ENCODE data around the gene CERS6. TPM values are rescaled to one million over a fixed set of nuclear protein-coding genes. Genes with fewer than 3 reads are reported as not detected.

CERS6 gene
- total and polyA plus RNA-seq, 2 experiments from 2014 or later, result 7.4 to 35.0 TPM

DNA sequence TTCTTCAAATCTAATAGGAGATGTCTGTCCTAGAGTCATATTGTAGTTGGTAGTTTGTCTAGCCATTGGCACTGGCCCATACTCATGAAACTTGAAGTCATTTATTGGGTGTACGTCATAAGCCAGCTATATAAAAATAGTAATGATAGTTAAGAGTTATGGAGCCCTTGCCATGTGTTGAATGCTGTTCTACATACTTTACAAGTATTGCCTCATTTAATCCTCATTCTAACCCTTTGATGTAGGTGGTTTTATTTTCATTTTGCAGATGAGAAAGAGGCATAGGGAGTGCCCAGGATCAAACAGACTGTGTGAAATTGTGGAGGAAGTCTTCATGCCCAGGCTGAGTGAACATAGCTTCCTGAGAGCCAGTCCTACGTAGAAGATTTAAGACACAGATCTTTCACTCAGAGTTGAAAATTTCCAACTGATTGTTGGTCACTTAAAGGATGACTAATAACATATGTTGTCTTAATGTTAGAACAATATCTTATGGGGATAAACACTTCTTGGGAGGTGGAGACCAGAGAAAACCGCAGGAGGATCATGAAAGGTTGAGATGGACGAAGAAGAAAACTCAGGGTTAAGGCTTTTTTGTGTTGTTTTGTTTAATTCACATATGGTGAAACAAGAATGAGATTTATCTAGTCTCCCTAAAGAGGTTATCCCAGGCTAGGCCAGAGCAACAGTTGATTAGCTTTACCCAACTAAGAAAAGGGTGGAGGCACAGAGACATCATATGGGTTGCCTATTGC is 156.0 kb downstream of the CERS6 start (continued):
- TF ChIP-seq, protein P1, sequence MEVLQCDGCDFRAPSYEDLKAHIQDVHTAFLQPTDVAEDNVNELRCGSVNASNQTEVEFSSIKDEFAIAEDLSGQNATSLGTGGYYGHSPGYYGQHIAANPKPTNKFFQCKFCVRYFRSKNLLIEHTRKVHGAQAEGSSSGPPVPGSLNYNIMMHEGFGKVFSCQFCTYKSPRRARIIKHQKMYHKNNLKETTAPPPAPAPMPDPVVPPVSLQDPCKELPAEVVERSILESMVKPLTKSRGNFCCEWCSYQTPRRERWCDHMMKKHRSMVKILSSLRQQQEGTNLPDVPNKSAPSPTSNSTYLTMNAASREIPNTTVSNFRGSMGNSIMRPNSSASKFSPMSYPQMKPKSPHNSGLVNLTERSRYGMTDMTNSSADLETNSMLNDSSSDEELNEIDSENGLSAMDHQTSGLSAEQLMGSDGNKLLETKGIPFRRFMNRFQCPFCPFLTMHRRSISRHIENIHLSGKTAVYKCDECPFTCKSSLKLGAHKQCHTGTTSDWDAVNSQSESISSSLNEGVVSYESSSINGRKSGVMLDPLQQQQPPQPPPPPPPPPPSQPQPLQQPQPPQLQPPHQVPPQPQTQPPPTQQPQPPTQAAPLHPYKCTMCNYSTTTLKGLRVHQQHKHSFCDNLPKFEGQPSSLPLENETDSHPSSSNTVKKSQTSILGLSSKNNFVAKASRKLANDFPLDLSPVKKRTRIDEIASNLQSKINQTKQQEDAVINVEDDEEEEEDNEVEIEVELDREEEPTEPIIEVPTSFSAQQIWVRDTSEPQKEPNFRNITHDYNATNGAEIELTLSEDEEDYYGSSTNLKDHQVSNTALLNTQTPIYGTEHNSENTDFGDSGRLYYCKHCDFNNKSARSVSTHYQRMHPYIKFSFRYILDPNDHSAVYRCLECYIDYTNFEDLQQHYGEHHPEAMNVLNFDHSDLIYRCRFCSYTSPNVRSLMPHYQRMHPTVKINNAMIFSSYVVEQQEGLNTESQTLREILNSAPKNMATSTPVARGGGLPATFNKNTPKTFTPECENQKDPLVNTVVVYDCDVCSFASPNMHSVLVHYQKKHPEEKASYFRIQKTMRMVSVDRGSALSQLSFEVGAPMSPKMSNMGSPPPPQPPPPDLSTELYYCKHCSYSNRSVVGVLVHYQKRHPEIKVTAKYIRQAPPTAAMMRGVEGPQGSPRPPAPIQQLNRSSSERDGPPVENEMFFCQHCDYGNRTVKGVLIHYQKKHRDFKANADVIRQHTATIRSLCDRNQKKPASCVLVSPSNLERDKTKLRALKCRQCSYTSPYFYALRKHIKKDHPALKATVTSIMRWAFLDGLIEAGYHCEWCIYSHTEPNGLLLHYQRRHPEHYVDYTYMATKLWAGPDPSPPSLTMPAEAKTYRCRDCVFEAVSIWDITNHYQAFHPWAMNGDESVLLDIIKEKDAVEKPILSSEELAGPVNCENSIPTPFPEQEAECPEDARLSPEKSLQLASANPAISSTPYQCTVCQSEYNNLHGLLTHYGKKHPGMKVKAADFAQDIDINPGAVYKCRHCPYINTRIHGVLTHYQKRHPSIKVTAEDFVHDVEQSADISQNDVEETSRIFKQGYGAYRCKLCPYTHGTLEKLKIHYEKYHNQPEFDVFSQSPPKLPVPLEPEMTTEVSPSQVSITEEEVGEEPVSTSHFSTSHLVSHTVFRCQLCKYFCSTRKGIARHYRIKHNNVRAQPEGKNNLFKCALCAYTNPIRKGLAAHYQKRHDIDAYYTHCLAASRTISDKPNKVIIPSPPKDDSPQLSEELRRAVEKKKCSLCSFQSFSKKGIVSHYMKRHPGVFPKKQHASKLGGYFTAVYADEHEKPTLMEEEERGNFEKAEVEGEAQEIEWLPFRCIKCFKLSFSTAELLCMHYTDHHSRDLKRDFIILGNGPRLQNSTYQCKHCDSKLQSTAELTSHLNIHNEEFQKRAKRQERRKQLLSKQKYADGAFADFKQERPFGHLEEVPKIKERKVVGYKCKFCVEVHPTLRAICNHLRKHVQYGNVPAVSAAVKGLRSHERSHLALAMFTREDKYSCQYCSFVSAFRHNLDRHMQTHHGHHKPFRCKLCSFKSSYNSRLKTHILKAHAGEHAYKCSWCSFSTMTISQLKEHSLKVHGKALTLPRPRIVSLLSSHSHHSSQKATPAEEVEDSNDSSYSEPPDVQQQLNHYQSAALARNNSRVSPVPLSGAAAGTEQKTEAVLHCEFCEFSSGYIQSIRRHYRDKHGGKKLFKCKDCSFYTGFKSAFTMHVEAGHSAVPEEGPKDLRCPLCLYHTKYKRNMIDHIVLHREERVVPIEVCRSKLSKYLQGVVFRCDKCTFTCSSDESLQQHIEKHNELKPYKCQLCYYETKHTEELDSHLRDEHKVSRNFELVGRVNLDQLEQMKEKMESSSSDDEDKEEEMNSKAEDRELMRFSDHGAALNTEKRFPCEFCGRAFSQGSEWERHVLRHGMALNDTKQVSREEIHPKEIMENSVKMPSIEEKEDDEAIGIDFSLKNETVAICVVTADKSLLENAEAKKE (CRISPR knock-in tag; IDR thresholded peaks at IDR 0.05), result no peak
- TF ChIP-seq POLR2AphosphoS5 (IDR thresholded peaks at IDR 0.05; ENCODE audit: low read depth), result no peak
- TF ChIP-seq EZH2phosphoT487 (IDR thresholded peaks at IDR 0.05; ENCODE audit: unreplicated experiment), result no peak

DNA sequence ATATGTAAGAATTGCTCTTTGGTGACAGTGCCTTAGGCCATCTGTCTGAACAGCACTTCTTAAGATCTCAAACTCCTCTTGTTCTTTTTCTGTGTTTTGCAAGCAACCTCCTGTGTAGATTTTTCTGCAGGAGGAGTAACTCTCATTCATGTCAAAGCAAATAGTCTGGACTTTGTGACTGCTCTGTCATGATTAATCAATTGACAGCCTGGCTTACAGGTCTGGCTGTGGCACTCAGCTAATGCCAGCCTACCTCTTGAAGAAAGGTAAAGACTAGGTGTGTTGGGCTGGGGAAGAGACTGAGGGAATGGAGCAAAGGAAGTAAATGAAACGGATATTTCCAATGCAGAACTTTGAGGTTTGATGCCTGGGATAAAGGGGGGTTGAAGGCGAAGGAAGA is 156.6 kb downstream of the CERS6 start:
- H3K36me3 ChIP-seq (ENCODE audit: insufficient read depth), result no peaks in the 10 kb centered on the region
- no peaks in the 10 kb centered on the region for H3K4me1 ChIP-seq (ENCODE audit: insufficient read depth)
- Mint-ChIP-seq H3K4me3 (no peak overlapping the region), H3K27ac (no peak overlapping the region), H3K36me3 (ENCODE audit: low read depth) (peaks cover 32% of the 10 kb centered on the region), H3K27me3 (ENCODE audit: insufficient read depth, low read depth, poor library complexity) (peaks cover 5% of the 10 kb centered on the region), H3K4me1 (no peaks in the 10 kb centered on the region), H3K9me3 (peaks cover 18% of the 10 kb centered on the region; the same call in 2 of the 3 replicates)
- H3K27ac ChIP-seq (ENCODE audit: low read depth), result no peak overlapping the region
- DNase-seq (ENCODE audit: low spot score), result no peak
- H3F3A ChIP-seq (replicated peaks; ENCODE audit: low read depth), result no peaks in the 10 kb centered on the region
- H4K20me1 ChIP-seq (replicated peaks; ENCODE audit: insufficient read depth), result no peaks in the 10 kb centered on the region
- no peak overlapping the region for H2AFZ ChIP-seq
- no peak overlapping the region for H3K4me2 ChIP-seq
- H3K79me2 ChIP-seq (replicated peaks; ENCODE audit: insufficient read depth), result peaks cover 8% of the 10 kb centered on the region; the same call in 1 of the 2 replicates
- 0 out of 2 replicates have a peak, but pooled peaks cover 4% of the 10 kb centered on the region for H3K9me2 ChIP-seq (ENCODE audit: insufficient read depth)
- H3K4me3 ChIP-seq, result no peak overlapping the region
- no peak for ATAC-seq
- no peaks in the 10 kb centered on the region for H3K27me3 ChIP-seq (ENCODE audit: insufficient read depth)
- TF ChIP-seq NANOG (IDR thresholded peaks at IDR 0.05; ENCODE audit: borderline replicate concordance) (no peak), EZH2 (IDR thresholded peaks at IDR 0.05; ENCODE audit: low read depth, unreplicated experiment) (no peak), JUNB (IDR thresholded peaks at IDR 0.05; ENCODE audit: unreplicated experiment) (no peak), POLR2AphosphoS5 (IDR thresholded peaks at IDR 0.05; ENCODE audit: low read depth) (no peak), STAT1 (IDR thresholded peaks at IDR 0.05; ENCODE audit: unreplicated experiment) (no peak), ZNF114 (CRISPR knock-in tag; IDR thresholded peaks at IDR 0.05) (no peak), EZH2phosphoT487 (IDR thresholded peaks at IDR 0.05; ENCODE audit: unreplicated experiment) (no peak)
- TF ChIP-seq, protein P2, sequence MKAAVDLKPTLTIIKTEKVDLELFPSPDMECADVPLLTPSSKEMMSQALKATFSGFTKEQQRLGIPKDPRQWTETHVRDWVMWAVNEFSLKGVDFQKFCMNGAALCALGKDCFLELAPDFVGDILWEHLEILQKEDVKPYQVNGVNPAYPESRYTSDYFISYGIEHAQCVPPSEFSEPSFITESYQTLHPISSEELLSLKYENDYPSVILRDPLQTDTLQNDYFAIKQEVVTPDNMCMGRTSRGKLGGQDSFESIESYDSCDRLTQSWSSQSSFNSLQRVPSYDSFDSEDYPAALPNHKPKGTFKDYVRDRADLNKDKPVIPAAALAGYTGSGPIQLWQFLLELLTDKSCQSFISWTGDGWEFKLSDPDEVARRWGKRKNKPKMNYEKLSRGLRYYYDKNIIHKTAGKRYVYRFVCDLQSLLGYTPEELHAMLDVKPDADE (IDR thresholded peaks at IDR 0.05), result no peak
